DMS114 treated with DMSO at 0.1 percent for 48 hours (cell line): ENCODE measurements around the gene DCANP1.

Experiments
- DNase-seq: peaks from one replicate; lab custom pipeline; 2025; ENCODE audit not compliant: unreplicated experiment; lab: John Stamatoyannopoulos, UW

DCANP1 gene

DNA sequence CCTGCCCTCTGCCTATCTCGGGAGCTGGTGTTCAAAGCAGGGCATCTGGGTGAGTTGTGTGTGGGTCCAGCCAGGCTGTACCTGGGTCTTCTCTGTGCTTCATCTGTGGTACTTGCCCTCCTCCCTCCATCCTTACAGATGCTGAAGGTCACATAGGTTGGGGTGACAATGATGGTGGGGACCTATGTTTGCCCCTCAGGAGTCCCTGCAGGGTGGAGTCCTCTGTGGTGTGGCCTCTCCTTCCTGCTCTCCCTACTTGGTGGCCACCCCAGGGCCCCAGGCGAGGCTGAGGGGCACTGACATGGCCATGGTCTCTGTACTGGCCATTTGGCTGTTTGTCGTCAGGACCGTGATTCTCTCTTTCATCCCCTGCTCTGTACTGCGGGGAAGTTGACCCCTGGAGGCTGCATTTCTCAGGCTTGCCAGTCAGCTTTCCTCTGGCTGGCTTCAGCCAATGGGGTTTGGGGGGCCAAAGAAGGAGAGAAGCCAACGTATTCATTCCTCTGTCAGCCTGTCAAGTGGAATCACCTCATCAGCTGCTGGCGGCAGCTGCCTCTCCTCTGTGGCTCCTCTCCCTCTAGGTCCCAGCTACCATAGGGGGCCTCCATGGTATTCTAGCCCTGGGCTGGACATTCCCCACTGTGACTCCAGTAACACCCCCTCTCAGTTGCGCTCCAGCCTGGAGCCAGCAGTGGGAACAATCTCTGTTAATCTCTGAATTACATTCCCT, 4.6 kb downstream of the DCANP1 start:
- DNase-seq: no peak

DNA sequence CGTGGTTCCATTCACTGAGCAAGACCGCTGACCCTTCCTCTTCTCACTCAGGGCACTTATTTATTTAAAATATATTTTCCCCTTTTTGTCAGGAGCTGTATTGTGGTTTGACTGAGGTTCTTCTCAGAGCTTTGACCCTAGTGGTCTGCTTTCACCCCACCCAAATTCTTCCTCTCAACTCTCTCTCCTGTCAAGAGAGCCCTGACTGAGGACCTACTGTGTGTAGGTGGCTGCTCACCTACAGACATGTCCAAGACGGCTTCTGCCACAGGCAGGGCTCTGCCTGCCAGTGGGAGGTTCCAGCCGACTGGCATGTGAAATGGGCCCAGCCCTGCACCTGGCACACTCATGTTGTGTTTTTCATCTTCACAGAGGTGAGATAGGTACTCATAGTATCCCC, 5.2 kb downstream of the DCANP1 start:
- DNase-seq: no peak

DNA sequence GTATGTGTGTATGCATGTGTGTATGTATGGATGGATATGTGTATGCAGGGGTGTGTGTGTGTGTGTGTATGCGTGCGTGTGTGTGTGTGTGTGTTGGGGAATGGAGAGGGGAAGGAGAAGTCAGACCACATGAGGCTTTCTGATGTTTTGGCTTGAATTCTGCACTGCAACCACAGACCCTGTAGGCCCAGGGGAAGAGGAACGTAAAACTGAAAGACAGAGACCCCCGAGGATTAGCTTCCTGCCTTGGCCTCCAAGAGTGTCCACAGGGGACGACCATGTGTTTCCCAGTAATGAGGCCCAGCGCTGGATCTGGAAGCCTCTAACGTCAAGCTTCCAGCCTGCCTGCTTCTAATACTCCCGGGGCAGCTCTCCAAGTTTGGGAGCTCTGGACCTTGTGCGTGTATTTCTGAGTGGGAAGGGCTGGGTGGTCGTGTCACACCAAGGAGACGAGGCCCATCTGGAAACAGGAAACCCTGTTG, 5.8 kb downstream of the DCANP1 start:
- DNase-seq: no peak

DNA sequence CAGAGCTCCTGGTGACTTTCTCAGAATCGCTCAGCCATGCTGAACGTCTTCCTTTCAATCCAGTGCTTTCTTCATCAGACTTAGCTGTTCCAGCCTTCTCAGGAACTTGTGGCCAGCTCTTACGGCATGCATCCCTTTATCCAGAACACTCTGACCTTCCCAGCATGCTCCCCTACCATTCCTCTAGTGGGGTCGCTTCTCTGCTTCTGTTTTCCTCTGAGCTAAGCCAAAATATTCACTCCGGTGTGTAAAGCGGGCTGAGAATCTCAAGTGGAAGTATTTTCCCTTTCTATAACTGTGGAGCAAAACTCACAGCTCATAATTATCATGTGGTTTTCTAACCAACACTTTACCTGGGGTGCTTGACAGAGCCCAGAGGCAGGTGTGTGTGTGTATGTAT, 6.2 kb downstream of the DCANP1 start:
- no peak for DNase-seq

DNA sequence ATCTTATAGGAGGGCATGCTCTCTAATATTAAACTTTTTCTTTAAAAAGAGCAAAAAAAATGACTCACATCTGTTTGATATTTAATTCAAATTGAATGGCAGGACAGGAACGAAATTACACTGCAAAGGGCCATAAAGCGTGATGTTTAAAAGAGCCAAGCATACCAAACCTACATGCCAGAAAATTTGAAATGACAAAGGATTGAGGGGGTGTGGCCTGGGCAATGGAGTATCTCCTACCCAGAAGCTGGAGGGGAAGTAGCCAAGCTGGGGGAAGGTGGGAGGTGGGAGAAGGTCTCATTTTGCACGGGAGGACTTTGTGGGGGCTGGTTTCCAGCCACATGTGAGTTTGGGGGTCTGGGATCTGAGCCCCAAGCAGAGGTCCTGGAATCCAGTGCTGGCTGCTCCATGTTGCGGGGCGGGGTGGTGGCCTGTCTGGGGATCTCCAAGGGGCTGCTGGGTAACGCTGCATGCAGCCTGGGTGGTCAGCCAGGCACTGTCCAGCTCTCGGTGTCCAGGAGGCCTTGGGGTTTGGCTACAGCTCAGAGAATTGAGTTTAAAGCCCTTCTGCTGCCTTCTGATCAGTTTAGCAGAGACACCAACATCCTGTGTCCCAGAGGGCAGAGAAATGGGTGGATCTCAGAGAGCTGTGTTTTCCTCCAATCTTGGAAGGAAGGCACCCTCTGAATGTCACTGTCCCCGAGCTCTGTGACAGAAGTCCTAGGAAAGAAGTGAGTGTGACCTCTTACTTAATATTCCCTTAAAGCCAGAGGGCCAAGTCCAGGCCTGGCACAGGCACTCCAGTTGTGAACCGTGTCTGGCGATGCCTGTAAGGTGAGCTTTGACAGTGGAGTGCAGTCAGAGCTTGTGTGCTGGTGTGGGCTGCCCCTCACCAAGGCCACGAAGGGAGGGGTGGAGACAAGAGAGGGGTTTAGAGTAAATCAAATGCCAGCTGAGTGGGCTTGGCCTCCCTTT, 7.6 kb downstream of the DCANP1 start:
- no peak for DNase-seq

DNA sequence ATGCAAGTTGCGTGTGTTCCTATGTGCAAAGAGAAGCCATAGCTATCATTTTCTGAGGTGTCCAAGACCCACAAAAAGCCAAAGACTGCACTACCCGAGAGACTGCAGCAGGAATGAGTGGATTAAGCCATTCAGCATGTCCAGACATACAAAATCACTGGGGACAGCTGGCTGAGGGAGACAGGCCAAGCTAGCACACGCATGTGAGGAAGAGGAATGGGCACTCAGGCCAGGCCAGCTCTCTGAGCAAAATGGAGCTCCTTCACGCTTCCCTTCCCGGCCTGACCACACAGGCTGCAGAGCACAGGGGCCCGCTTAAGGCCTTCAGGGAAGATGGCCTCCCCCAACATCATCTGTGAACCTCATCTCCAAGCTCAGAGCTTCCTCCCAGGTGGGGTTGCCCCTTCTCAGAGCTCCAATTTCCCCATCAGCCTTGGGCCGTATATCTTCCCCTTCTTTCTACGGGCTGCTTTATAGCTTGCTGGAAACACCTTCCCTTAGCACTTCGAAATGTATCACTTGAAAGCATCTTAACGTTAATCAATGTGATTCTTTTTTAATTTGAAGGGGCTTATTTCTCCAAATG, 8.4 kb downstream of the DCANP1 start:
- DNase-seq: no peak

- DNase-seq: no peak
Measured at GRCh38 chr5:135437796-135438560, 9.2 kb downstream of the DCANP1 start.

- no peak for DNase-seq
Measured at GRCh38 chr5:135437422-135437795, 9.7 kb downstream of the DCANP1 start.

GRCh38 chr5:135436951-135437418, 10.2 kb downstream of the DCANP1 start:
- no peak for DNase-seq

DNA sequence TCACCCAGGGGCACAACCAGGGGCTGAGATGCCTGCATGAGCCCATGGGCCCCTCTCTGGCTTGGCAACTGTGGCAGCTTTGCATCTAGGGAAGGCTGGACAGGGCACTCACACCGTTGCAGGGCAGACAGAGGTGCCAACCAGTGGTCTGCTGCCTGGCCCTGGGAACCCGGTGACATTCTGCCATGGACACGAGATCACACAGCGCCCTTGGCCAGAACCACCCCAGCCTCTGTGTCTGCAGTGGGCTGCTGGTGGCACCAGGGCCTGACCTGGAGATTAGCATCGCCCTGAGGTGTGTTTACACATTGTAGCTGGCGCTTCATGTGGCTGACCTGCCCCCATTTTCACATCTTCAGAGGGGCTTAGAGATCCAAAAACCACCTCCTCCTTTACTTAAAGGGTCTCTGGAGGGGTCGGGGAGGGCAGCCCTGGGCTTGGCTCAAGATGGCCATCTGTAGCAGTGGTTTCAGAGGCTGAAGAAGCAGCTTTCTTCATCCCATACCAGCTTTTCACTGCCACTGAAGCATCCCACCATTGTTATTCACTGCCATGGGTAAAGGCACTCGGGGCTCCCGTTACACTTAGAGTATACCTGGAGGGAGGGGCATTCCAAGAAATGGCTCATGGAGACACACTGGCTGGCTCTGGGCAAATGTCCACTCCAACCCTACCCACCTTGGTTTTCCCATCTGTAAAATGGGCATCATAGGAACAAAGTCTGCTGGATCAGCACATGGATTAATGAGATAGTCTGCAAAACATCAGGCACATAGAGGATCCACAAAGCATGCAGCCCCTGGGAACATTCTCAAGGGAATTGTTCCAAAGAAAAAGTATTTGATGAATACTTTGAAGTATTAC, 11.4 kb downstream of the DCANP1 start:
- DNase-seq: no peak

GRCh38 chr5:135434591-135435466, 12.3 kb downstream of the DCANP1 start:
- no peak for DNase-seq

- DNase-seq: no peak
Measured at GRCh38 chr5:135433681-135434426, 13.3 kb downstream of the DCANP1 start.

DNA sequence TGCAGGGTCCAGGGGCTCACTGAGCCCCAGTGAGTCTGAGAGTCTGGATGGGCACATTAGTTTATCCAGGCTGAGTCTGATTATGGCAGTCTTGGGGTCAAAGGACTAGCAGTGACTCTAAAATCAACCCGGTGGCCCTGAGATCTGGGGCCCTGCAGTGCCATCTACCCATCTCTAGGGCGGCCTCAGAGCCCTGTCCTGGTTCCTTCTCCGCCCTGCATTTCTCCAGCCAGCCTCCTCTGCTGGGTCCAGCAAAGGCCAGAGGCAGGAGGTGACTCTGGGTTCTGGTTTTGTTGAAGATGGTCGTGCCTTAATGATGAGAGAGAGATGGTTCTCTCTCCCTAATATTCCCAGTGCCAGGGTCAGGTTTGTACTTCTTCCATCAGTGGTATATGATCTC, 15.0 kb downstream of the DCANP1 start:
- DNase-seq: no peak

DNA sequence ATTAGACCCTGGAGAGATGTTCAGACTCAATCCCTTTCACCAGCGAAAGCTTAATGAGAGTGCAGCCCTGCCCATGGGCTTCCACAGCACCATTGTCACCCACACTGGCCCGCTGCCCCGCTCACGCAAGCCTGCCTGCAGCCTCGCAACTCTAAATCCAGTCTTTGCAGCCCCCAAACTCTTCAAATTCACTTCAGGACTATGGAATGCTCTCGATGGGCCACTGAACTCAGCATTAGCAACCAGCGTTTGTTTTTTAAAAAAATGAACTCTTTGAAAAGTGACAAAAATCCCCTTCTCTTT, 17.1 kb downstream of the DCANP1 start:
- DNase-seq: no peak

DNA sequence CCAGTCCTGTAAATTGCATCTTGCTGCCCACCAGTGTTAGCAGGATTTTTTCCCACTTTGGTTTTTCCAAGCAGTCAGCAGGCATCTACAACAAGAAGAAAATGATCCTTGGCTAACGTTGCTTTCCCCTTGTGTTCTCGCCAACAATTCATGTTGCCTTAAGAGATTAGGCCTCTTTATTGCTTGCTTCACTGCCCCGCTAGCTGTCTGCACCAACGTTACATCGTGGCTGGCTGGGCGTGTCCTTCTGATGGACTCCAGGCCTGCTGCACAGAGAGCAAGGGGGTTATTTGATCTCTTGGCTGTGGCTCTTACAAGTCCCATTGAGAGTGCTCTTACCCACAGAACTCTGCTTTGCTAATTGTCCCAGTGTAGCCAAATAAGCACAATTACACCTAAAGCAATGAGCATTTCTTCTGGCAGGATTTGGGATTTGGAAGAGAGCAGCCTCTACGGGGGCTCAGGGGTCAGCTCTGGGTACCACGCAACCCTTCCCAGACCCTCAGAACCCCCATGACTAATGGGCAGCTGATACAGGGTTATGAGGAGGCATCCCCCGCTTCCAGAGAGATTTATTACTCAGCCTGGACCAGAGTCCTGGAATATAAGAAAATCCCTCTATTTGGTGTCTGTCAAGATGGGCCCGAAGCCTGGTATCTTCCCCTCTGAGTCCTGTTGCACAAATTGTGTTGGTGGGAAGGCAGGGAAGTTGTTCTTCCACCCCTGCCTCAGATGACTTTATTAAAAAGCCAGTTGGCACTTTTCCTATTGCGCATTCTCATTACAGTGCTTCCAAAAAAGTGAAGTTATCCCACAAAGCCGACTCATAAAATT, 17.6 kb downstream of the DCANP1 start:
- DNase-seq: no peak

GRCh38 chr5:135428586-135428985, 18.6 kb downstream of the DCANP1 start:
- no peak for DNase-seq
